ENCODE results near the gene KMT2D.

KMT2D gene

GRCh38 chr12:49018261-49019119 is 42.1 kb downstream of the KMT2D start, which contains the start of gene PRKAG1:
Gene PRKAG1, minus strand, starts transcription at chr12:49018776. Its CDS starts 36 bp downstream, at chr12:49018740.
- DNase-seq = peak; percentile 83

GRCh38 chr12:49017891-49018260 is 42.7 kb downstream of the KMT2D start:
- DNase-seq = no peak

DNA sequence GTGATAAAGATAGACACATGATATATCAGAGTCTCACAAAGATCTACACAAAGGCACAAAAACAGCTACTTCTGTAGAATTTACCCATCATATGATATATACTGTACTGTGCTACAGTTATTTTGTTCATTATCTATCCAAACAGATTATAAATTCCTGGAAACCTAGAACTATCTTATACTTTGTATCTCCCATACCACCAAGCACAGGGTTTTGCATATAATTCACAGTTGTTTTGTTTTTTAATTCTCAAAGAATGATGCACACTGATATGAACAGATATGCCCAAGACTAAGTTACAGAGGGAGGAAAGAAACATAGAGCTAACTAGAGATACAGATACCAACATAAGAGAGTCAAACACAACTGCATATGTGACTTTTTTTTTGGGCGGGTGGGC is 45.4 kb downstream of the KMT2D start:
- no peak for DNase-seq

- DNase-seq = no peak
These were observed 46.0 kb downstream of the KMT2D start for GRCh38 chr12:49014547-49014946.

- no peak for DNase-seq
These were observed 47.2 kb downstream of the KMT2D start for GRCh38 chr12:49013428-49013827.

- DNase-seq = no peak
These were observed 47.9 kb downstream of the KMT2D start for GRCh38 chr12:49012739-49013138.
